Stimulated activated CD4-positive, alpha-beta T cell treated with anti-CD3 and anti-CD28 coated beads, Interleukin-1b, Interleukin-23, amount 100 ng/mL, for 24 hours (primary cell): ENCODE measurements around the gene OR7C2.

Source experiments
- DNase-seq, 4 experiments: peaks; one replicate each; pipeline ENCODE4 v3.0.0-alpha.2; 2020; ENCODE audit warnings: low read depth in 4 of 4, low spot score in 1 of 4

The OR7C2 gene

DNA sequence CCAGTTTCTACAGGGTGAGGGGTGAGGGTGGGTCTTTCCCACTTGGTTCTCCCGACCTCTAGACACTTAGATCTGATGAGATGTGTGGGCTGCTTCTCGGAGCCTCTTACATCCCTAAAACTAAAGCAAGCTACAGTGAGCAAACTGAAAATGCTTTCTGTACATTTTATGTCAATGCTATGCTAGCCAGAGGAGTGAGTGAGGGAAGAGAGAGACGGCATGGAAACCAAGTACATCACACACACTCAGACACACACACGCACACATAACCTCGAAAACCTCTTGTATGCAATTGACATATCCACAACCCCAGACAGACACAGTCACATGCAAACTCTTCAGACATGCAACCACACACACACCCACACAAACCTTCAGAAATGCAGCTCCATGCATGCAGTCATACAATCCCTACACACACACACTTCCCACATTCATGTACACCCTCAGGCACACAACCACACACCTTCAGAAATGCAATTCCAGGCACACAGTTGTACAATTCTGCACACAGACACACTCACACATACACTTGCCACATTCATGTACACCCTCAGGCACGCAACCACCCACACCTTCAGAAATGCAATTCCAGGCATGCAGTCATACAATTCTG is 37.0 kb downstream of the OR7C2 start:
- no peak for DNase-seq

DNA sequence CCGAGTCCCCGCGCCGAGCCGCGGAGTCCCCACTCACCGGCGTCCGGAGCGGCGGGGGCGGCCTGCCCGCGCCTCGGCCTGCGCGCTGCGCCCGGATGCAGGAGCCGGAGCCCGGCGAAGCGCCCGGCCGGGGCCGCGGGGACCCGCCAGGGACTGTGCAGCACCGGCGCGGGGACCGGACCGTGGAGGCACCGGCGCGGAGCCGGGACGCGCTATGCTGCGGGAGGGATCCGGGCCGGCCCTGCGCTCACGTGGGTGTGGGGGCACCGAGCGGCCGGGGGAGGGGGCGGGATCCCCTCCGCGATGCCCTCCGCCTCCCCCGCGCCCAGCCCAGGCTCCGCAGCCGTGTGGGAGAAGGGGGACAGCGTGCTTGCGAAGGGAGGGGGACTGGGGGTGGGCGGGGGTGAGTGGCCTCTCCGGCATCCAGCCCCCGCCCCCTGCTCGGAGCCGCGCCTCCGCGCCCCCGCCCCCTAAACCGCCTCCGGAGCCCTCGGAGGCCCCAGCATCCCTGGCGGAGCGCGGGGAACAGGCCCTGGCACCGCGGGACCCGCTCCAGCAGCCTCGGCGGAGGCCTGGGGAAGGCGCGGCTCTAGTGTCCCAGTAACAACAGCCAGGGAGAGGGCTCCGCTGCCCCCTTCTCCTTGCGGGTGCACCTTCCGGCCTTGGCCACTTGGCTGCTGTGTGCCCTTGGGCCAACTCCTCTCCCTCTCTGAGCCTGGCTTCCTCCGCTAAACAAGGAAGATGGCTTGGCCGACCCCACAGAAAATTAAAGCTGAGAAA is 38.4 kb downstream of the OR7C2 start, which contains the start of gene SLC1A6:
SLC1A6 (minus strand) TSS at position 389 of the 780 bp plus-strand sequence. CDS start 6,954 bp downstream, outside the sequence.
- DNase-seq = no peak

DNA sequence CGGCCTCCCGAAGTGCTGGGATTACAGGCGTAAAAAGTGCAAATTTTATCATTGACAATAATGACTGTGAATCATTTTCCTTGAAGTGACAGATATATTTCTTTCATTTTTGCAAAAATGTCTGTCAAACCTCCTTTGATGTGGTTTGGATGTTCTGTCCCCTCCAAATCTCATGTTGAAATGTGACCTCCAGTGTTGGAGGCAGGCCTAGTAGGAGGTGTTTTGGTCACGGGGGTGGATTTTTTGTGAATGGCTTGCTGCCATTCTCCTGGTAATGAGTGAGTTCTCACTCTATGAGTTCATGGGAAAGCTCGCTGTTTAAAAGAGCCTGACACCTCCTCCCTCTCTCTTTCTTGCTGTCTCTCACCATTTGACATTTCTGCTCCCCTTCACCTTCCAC is 43.8 kb downstream of the OR7C2 start:
- DNase-seq = no peak
